ENCODE results near the gene OGT. TPM values are rescaled to one million over a fixed set of nuclear protein-coding genes. Genes with fewer than 3 reads are reported as not detected.
A peak's percentile ranks its signal among the peaks of the same experiment; 100 is the strongest.

Gene OGT
- total RNA-seq, 1 donor from 2014 or later: 272 TPM

DNA sequence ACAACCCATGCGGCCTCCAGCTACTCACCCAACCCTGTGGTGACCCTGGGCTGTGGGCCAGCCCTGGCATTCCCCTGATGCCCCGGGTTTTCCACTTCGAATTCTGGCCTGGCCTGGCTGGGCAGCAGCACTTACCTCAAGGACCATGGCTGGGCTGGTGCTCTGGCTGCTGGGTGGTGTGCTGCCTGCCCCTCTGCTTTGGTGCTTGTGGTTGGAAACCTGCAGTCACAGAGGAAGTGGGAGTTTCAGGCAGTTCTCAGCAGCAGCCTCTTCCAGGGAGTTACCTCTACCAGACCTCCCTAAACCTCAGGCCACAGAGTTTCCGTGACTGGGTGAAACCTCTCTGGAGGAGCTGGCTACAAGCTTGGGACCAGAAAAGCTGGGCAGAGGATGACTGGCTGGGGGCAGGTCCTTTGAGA, 85.4 kb downstream of the OGT start, which contains the start of gene CXCR3:
CXCR3 (minus strand) TSS at position 209 of the 419 bp plus-strand sequence; CDS start at position 147, 62 bp downstream.
- ATAC-seq (ENCODE audit: low read depth) (peak; percentile 50), DNase-seq (peak; percentile 21)
- peaks cover 15% of the 10 kb centered on the region for H3K36me3 Mint-ChIP-seq (ENCODE audit: low read depth)
- H3K9me3 Mint-ChIP-seq: no peaks in the 10 kb centered on the region
- H3K27ac Mint-ChIP-seq: peak within 1 kb of the TSS; percentile 84
- TF ChIP-seq, protein P1, sequence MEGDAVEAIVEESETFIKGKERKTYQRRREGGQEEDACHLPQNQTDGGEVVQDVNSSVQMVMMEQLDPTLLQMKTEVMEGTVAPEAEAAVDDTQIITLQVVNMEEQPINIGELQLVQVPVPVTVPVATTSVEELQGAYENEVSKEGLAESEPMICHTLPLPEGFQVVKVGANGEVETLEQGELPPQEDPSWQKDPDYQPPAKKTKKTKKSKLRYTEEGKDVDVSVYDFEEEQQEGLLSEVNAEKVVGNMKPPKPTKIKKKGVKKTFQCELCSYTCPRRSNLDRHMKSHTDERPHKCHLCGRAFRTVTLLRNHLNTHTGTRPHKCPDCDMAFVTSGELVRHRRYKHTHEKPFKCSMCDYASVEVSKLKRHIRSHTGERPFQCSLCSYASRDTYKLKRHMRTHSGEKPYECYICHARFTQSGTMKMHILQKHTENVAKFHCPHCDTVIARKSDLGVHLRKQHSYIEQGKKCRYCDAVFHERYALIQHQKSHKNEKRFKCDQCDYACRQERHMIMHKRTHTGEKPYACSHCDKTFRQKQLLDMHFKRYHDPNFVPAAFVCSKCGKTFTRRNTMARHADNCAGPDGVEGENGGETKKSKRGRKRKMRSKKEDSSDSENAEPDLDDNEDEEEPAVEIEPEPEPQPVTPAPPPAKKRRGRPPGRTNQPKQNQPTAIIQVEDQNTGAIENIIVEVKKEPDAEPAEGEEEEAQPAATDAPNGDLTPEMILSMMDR (IDR thresholded peaks at IDR 0.05): no peak
- peaks cover 62% of the 10 kb centered on the region for H3K4me1 Mint-ChIP-seq
- no peaks in the 10 kb centered on the region for H3K27me3 Mint-ChIP-seq
- POLR2A ChIA-PET: interaction anchor here (0.7 to 3.5 kb wide), 4 partner anchors 10 to 85 kb away, joined by 3 to 20 read pairs (median 6); partner anchors contain the start of gene OGT
- peak within 1 kb of the TSS; percentile 64 for H3K4me3 Mint-ChIP-seq
- intact Hi-C loops (cut with micrococcal nuclease): loop anchor here (2.0 kb wide), 2 partner anchors 18 to 32 kb away; no protein-coding TSS in a partner anchor
- CTCF ChIA-PET: interaction anchor here (1.4 to 1.6 kb wide), 2 partner anchors 10 to 34 kb away, joined by 5 read pairs; no protein-coding TSS in a partner anchor

DNA sequence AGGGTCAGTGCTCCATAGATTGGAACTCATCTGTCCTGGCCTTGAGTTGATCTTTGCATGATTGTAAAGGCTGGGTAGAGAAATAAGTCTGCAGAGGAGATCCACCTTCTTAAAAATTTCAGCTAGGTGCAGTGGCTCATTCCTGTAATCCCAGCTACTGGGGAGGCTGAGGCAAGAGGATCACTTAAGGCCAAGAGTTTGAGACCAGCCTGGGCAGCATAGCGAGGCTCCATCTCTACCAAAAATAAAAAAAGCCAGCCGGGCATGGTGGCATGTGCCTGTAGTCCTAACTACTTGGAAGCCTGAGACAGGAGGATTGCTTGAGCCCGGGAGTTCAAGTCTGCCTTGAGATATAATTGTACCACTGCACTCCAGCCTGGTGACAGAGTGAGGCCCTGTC, 85.9 kb downstream of the OGT start:
- intact Hi-C loops (cut with micrococcal nuclease): loop anchor here (1.0 to 2.0 kb wide), 3 partner anchors 11 to 32 kb away; no protein-coding TSS in a partner anchor
- no peaks in the 10 kb centered on the region for H3K9me3 Mint-ChIP-seq
- peaks cover 10% of the 10 kb centered on the region for H3K36me3 Mint-ChIP-seq (ENCODE audit: low read depth)
- CTCF ChIA-PET: interaction anchor here (1.4 to 1.6 kb wide), 2 partner anchors 10 to 34 kb away, joined by 5 read pairs; no protein-coding TSS in a partner anchor
- H3K27me3 Mint-ChIP-seq: no peaks in the 10 kb centered on the region
- DNase-seq: no peak
- peaks cover 67% of the 10 kb centered on the region for H3K4me1 Mint-ChIP-seq
- H3K27ac Mint-ChIP-seq: peak overlapping the region; percentile 84
- TF ChIP-seq, protein P1 (IDR thresholded peaks at IDR 0.05): no peak
- POLR2A ChIA-PET: interaction anchor here (0.6 to 3.5 kb wide), 5 partner anchors 11 to 513 kb away, joined by 4 to 20 read pairs (median 5); partner anchors contain the start of gene OGT
- no peak for ATAC-seq (ENCODE audit: low read depth)
- peak overlapping the region; percentile 64 for H3K4me3 Mint-ChIP-seq

- no peak for DNase-seq
- CTCF ChIA-PET: interaction anchor here (1.4 to 1.6 kb wide), 2 partner anchors 10 to 33 kb away, joined by 5 read pairs; no protein-coding TSS in a partner anchor
- ATAC-seq (ENCODE audit: low read depth): peak; percentile 43
- no peaks in the 10 kb centered on the region for H3K27me3 Mint-ChIP-seq
- TF ChIP-seq, protein P1 (IDR thresholded peaks at IDR 0.05): no peak
- no peaks in the 10 kb centered on the region for H3K9me3 Mint-ChIP-seq
- intact Hi-C loops (cut with micrococcal nuclease): loop anchor here (1.0 to 2.0 kb wide), 3 partner anchors 10 to 32 kb away; no protein-coding TSS in a partner anchor
- peak overlapping the region; percentile 84 for H3K27ac Mint-ChIP-seq
- POLR2A ChIA-PET: interaction anchor here (0.6 to 3.5 kb wide), 5 partner anchors 11 to 514 kb away, joined by 4 to 20 read pairs (median 5); partner anchors contain the start of gene OGT
- peaks cover 70% of the 10 kb centered on the region for H3K4me1 Mint-ChIP-seq
- H3K4me3 Mint-ChIP-seq: peak overlapping the region; percentile 64
- H3K36me3 Mint-ChIP-seq (ENCODE audit: low read depth): peaks cover 9% of the 10 kb centered on the region
Measured at GRCh38 chrX:71619193-71619592, 86.3 kb downstream of the OGT start.

DNA sequence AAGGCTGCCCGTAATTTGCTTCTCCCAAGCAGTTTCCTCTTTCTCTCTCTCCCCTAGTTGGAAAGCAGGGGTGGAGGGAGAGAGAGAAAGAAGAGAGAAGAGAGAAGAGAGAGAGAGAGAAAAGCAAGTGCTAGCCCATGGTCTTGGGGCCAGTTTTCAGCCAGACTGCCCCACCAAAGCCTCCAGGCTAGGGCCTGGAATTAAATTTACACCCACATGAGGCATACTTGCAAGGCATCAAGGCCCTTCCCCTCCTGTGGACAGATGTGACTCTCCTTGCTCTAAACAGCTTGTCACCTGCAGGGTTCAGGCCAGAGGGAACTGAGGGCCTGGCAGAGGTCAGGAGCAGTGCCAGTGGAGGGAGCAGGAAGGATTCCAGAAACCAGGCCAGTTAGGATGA, 87.1 kb downstream of the OGT start:
- TF ChIP-seq, protein P1 (IDR thresholded peaks at IDR 0.05): no peak
- intact Hi-C loops (cut with micrococcal nuclease): loop anchor here (1.0 to 2.0 kb wide), 3 partner anchors 9 to 31 kb away; no protein-coding TSS in a partner anchor
- ChIA-PET CTCF (no interaction called here), POLR2A (interaction anchor here (1.2 to 3.5 kb wide), 3 partner anchors 10 to 87 kb away, joined by 4 to 20 read pairs (median 14); partner anchors contain the start of gene OGT)
- no peaks in the 10 kb centered on the region for H3K9me3 Mint-ChIP-seq
- no peak overlapping the region for H3K4me3 Mint-ChIP-seq
- peaks cover 74% of the 10 kb centered on the region for H3K4me1 Mint-ChIP-seq
- H3K27me3 Mint-ChIP-seq: no peaks in the 10 kb centered on the region
- DNase-seq: no peak
- peaks cover 4% of the 10 kb centered on the region for H3K36me3 Mint-ChIP-seq (ENCODE audit: low read depth)
- peak overlapping the region; percentile 50 for H3K27ac Mint-ChIP-seq
- no peak for ATAC-seq (ENCODE audit: low read depth)

- ATAC-seq (ENCODE audit: low read depth): no peak
Measured at GRCh38 chrX:71621603-71622002, 88.7 kb downstream of the OGT start.

More at GRCh38 chrX:71621603-71622002, 88.7 kb downstream of the OGT start:
- CTCF ChIA-PET: interaction anchor here (1.2 kb wide), 1 partner anchor 29 kb away, joined by 3 read pairs; no protein-coding TSS in a partner anchor
- TF ChIP-seq, protein P1 (IDR thresholded peaks at IDR 0.05): no peak
- no peak overlapping the region for H3K27ac Mint-ChIP-seq
- intact Hi-C loops (cut with micrococcal nuclease): no loop called here
- H3K4me3 Mint-ChIP-seq: no peak overlapping the region
- no peaks in the 10 kb centered on the region for H3K36me3 Mint-ChIP-seq (ENCODE audit: low read depth)
- POLR2A ChIA-PET: interaction anchor here (0.7 to 3.5 kb wide), 3 partner anchors 16 to 88 kb away, joined by 7 to 20 read pairs (median 12); partner anchors contain the start of gene OGT
- no peaks in the 10 kb centered on the region for H3K9me3 Mint-ChIP-seq
- DNase-seq: no peak
- peaks cover 73% of the 10 kb centered on the region for H3K4me1 Mint-ChIP-seq
- H3K27me3 Mint-ChIP-seq: no peaks in the 10 kb centered on the region

Data from activated B cell treated with CpG ODN at 0.5 μM for 24 hours (primary cell).